CD4-positive, alpha-beta T cell (primary cell): ENCODE measurements around the gene HECTD4. TPM values are rescaled to one million over a fixed set of nuclear protein-coding genes. Genes with fewer than 3 reads are reported as not detected.

Experiments
- ATAC-seq: fragments of 200-7000 bp; cut with Tn5 transposase; one replicate; pipeline ENCODE4 v1.10.0; 2022; ENCODE audit warnings: mild to moderate bottlenecking; ENCODE audit not compliant: poor library complexity
- CTCF ChIA-PET: fragments of 350-600 bp; sonication (Branson Sonifier 250); formaldehyde crosslinking; loops from one replicate; lab custom pipeline; 2021; ENCODE audit warnings: antibody characterized with exemption, inconsistent platforms; lab: Charles Lee
- POLR2A ChIA-PET: fragments of 350-600 bp; sonication (Branson Sonifier 250); formaldehyde crosslinking; loops from one replicate; lab custom pipeline; 2021; ENCODE audit warnings: antibody characterized with exemption, inconsistent platforms; lab: Charles Lee
- DNase-seq, 14 experiments: peaks; one replicate each; pipeline ENCODE4 v3.0.0-alpha.2; 2013 to 2020; ENCODE audit warnings: mixed read lengths in 2 of 14
- H3K27ac ChIP-seq, 2 donors: one replicate each; pipeline versions ENCODE4 v1.5.1 to v1.7.0; 2013; ENCODE audit warnings: low read length in 2 of 2, low read depth in 1 of 2, mild to moderate bottlenecking in 1 of 2
- H3K27me3 ChIP-seq, 2 experiments: 1 replicate in 1 of 2; 2 replicates in 1 of 2; pipeline versions ENCODE4 v1.6.1 to v1.7.0; 2013; ENCODE audit warnings: low read length in 2 of 2, control low read depth in 1 of 2, mild to moderate bottlenecking in 1 of 2, moderate library complexity in 1 of 2; ENCODE audit not compliant: insufficient read depth in 2 of 2, control insufficient read depth in 1 of 2
- H3K36me3 ChIP-seq: one replicate; pipeline ENCODE4 v1.6.1; 2013; ENCODE audit warnings: low read length, control low read depth; ENCODE audit not compliant: insufficient read depth
- H3K4me1 ChIP-seq: one replicate; pipeline ENCODE4 v1.6.1; 2013; ENCODE audit warnings: low read length, control low read depth; ENCODE audit not compliant: insufficient read depth
- H3K4me3 ChIP-seq: one replicate; pipeline ENCODE4 v1.5.1; 2013; ENCODE audit warnings: mild to moderate bottlenecking, low read length, moderate library complexity
- H3K9me3 ChIP-seq, 2 experiments: 1 replicate in 1 of 2; 2 replicates in 1 of 2; pipeline versions ENCODE4 v1.6.1 to v1.7.0; 2013; ENCODE audit warnings: low read length in 2 of 2, mild to moderate bottlenecking in 2 of 2, control low read depth in 1 of 2, moderate library complexity in 1 of 2; ENCODE audit not compliant: control insufficient read depth in 1 of 2, insufficient read depth in 1 of 2
- H3K27ac Mint-ChIP-seq: one replicate; pipeline ENCODE4 v1.8.0; 2020; ENCODE audit warnings: mixed read lengths
- H3K27me3 Mint-ChIP-seq: one replicate; pipeline ENCODE4 v1.8.0; 2021; ENCODE audit warnings: mixed read lengths
- H3K36me3 Mint-ChIP-seq: one replicate; pipeline ENCODE4 v1.8.0; 2021; ENCODE audit warnings: low read depth, mixed read lengths
- H3K4me1 Mint-ChIP-seq: one replicate; pipeline ENCODE4 v1.8.0; 2021; ENCODE audit warnings: low read depth, mixed read lengths
- H3K4me3 Mint-ChIP-seq: one replicate; pipeline ENCODE4 v1.8.0; 2020; ENCODE audit warnings: mild to moderate bottlenecking, mixed read lengths
- H3K9me3 Mint-ChIP-seq: one replicate; pipeline ENCODE4 v1.8.0; 2020; ENCODE audit warnings: mixed read lengths
- intact Hi-C, 2 experiments: fragments of 100-400 bp; cut with DNase I in 1 of 2; cut with micrococcal nuclease in 1 of 2; formaldehyde crosslinking; loops; one replicate each; pipeline versions ENCODE4 v1.15.1 to v1.9.0; 2023 to 2025; cut with DNase I, micrococcal nuclease
- total RNA-seq, 174 experiments: library from RNA in 2 of 174; stranded (reverse) in 2 of 174; gene quantifications; one replicate each; pipeline ENCODE4 v1.2.3 and lab custom pipeline; 2021 to 2026
- TF ChIP-seq, protein P1 (sequence below): fragments of 200-600 bp; IDR thresholded peaks from one replicate; pipeline ENCODE4 v1.8.0; 2022; ENCODE audit warnings: antibody characterized with exemption, mild to moderate bottlenecking

Gene HECTD4
- total RNA-seq, 2 experiments from 2014 or later: 40.2 to 43.3 TPM

DNA sequence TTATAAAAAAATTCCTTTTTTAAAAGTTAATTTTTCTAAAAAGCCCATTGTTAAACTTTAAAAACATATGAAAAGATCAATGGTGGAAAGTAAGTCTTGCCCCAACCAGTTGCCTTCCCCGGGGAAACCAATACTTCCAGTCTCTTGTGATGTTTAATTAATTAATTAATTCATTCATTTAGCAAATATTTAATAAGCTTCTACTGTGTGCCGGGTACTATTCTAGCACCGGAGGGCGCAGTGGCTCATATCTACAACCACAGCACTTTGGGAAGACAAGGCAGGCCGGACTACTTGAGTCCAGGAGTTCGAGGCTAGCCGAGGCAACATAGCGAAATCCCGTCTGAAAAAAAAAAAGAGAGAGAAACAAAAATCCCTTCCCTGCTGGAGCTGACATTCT lies 87.4 kb downstream of the HECTD4 start:
- TF ChIP-seq, protein P1, sequence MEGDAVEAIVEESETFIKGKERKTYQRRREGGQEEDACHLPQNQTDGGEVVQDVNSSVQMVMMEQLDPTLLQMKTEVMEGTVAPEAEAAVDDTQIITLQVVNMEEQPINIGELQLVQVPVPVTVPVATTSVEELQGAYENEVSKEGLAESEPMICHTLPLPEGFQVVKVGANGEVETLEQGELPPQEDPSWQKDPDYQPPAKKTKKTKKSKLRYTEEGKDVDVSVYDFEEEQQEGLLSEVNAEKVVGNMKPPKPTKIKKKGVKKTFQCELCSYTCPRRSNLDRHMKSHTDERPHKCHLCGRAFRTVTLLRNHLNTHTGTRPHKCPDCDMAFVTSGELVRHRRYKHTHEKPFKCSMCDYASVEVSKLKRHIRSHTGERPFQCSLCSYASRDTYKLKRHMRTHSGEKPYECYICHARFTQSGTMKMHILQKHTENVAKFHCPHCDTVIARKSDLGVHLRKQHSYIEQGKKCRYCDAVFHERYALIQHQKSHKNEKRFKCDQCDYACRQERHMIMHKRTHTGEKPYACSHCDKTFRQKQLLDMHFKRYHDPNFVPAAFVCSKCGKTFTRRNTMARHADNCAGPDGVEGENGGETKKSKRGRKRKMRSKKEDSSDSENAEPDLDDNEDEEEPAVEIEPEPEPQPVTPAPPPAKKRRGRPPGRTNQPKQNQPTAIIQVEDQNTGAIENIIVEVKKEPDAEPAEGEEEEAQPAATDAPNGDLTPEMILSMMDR: no peak
- CTCF ChIA-PET: interaction anchor here (1.0 kb wide), 1 partner anchor 92 kb away, joined by 4 read pairs; no protein-coding TSS in a partner anchor
- Mint-ChIP-seq H3K9me3 (peaks cover 2% of the 10 kb centered on the region), H3K27ac (no peak overlapping the region), H3K4me3 (no peak overlapping the region), H3K36me3 (peaks cover 31% of the 10 kb centered on the region), H3K4me1 (peaks cover 4% of the 10 kb centered on the region), H3K27me3 (no peaks in the 10 kb centered on the region)
- peak in 2 of 14 experiments; percentile 4 to 11 for DNase-seq
- ATAC-seq: no peak
- H3K4me1 ChIP-seq: no peaks in the 10 kb centered on the region
- peaks cover 0 to 2% of the 10 kb centered on the region in 2 experiments for H3K9me3 ChIP-seq
- H3K27me3 ChIP-seq: no peaks in the 10 kb centered on the region
- POLR2A ChIA-PET: no interaction called here
- H3K36me3 ChIP-seq: peaks cover 18% of the 10 kb centered on the region
- no peak overlapping the region for H3K4me3 ChIP-seq
- intact Hi-C loops: loop anchor here in 1 of 2 experiments (5.0 kb wide), 1 partner anchor 93 kb away; no protein-coding TSS in a partner anchor
- no peak overlapping the region for H3K27ac ChIP-seq

DNA sequence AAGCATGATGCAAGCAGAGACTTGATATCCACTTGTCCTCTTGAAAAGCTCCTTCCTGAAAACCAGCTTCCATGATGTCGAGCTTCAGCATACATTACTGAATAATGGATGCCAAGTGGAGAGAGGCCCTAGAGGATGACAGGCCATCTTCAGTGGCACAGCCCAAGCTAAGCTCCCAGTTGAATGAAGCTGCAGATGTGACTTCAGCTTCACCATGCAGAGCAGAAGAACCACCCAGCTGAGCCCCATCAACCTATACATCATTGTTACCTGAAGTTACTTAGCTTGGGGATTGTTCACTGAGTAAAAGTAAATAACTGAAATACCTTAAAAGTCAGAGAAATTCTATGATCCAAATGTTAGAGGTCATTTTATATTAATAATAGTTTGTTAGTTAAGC lies 93.6 kb downstream of the HECTD4 start:
- no peak overlapping the region for H3K27ac Mint-ChIP-seq
- no peak overlapping the region for H3K27ac ChIP-seq
- TF ChIP-seq, protein P1: no peak
- no peaks in the 10 kb centered on the region for H3K27me3 Mint-ChIP-seq
- peaks cover 4% of the 10 kb centered on the region for H3K4me1 Mint-ChIP-seq
- H3K4me3 ChIP-seq: no peak overlapping the region
- H3K4me1 ChIP-seq: no peaks in the 10 kb centered on the region
- ATAC-seq (no peak), DNase-seq (no peak)
- H3K36me3 Mint-ChIP-seq: peaks cover 39% of the 10 kb centered on the region
- POLR2A ChIA-PET: no interaction called here
- H3K9me3 Mint-ChIP-seq: peaks cover 4% of the 10 kb centered on the region
- H3K4me3 Mint-ChIP-seq: no peak overlapping the region
- intact Hi-C loops: no loop called here
- H3K9me3 ChIP-seq: peaks cover 0 to 8% of the 10 kb centered on the region in 2 experiments
- no peaks in the 10 kb centered on the region for H3K27me3 ChIP-seq
- CTCF ChIA-PET: no interaction called here
- peaks cover 3% of the 10 kb centered on the region for H3K36me3 ChIP-seq

DNA sequence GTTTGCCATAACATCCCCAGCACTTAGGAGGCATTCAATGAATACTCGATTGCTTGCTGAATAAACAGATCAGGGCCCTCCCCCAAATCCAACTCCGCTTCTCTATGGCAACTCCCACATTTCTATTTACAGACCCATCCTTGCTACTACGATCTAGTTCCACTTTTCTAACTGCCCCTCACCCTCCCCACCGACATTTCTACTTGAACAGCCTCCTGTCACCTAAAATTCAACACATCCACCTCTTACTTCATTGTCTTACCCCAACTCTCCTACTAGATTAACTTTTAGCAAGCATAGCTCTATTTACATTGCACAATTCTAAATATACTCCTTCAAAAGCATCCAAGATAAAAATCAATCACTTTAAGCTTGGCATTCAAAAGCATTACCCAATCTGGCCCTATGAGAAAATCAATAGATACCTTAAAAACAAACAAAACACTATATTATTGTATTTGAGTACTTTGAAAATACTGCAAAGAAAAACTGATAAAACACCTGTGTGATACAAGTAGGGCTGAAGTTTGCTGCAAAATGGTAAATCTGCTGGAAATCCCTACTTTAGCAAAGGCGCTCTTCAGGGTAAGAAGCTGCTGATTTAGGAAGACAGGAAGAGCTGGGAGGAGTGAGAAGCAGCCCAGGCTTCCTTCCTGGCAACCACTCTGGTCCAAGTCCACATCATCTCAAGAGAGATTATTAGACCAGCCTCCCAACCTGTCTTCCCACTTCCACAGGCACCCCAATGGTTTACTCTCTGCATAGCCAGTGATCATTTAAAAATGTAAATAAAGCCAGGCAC lies 96.4 kb downstream of the HECTD4 start:
- Histone ChIP-seq H3K27ac (no peak overlapping the region), H3K9me3 (peaks cover 0 to 8% of the 10 kb centered on the region in 2 experiments), H3K4me3 (no peak overlapping the region), H3K4me1 (no peaks in the 10 kb centered on the region), H3K27me3 (no peaks in the 10 kb centered on the region), H3K36me3 (no peaks in the 10 kb centered on the region)
- intact Hi-C loops: no loop called here
- H3K27ac Mint-ChIP-seq: no peak overlapping the region
- POLR2A ChIA-PET: no interaction called here
- CTCF ChIA-PET: no interaction called here
- ATAC-seq: no peak
- H3K36me3 Mint-ChIP-seq: peaks cover 30% of the 10 kb centered on the region
- H3K4me1 Mint-ChIP-seq: no peaks in the 10 kb centered on the region
- TF ChIP-seq, protein P1: no peak
- no peak for DNase-seq
- H3K9me3 Mint-ChIP-seq: peaks cover 2% of the 10 kb centered on the region
- H3K4me3 Mint-ChIP-seq: no peak overlapping the region
- no peaks in the 10 kb centered on the region for H3K27me3 Mint-ChIP-seq
